HCT116 (cell line): Measurements from ENCODE around the gene PSMD5. TPM values are rescaled to one million over a fixed set of nuclear protein-coding genes. Genes with fewer than 3 reads are reported as not detected.

Experiments
- ATAC-seq: fragments of 200-7000 bp; cut with Tn5 transposase; 2 replicates; pipeline ENCODE4 v1.9.1; 2020; ENCODE audit warnings: mild to moderate bottlenecking, moderate library complexity
- BruUV-seq: library from RNA; stranded (reverse); fragments of 400-500 nt; replicated peaks from 2 replicates; lab custom pipeline; 2021; lab: Mats Ljungman, UMichigan
- CTCF ChIA-PET: fragments of 300-600 bp; sonication (Branson Sonifier 250); formaldehyde crosslinking; loops from one replicate; lab custom pipeline; 2021; ENCODE audit warnings: antibody characterized with exemption; lab: Charles Lee
- POLR2A ChIA-PET: fragments of 300-600, 350-600 bp; sonication (Branson Sonifier 250); formaldehyde crosslinking; loops from one replicate; lab custom pipeline; 2021; ENCODE audit warnings: antibody characterized with exemption; lab: Charles Lee
- RAD21 ChIA-PET, 2 experiments: fragments of 300-600 bp; sonication (Branson Sonifier 250); formaldehyde crosslinking; loops; one replicate each; lab custom pipeline; 2023; ENCODE audit warnings: low total read pairs in 2 of 2; ENCODE audit not compliant: uncharacterized antibody in 2 of 2, unreplicated experiment in 2 of 2, low non-redundant PET in 1 of 2; lab: Charles Lee
- DNase-seq: peaks from one replicate; pipeline ENCODE4 v3.0.0-alpha.2; 2010; ENCODE audit warnings: low read depth, low spot score
- H2AFZ ChIP-seq: fragments of 200-600 bp; shearing (Covaris generic), sonication (generic); 2 replicates; pipeline ENCODE4 v1.6.1; 2017; ENCODE audit warnings: low read depth, mixed run types, mixed read lengths, antibody characterized with exemption, low read length; ENCODE audit not compliant: poor library complexity, severe bottlenecking
- H3K27ac ChIP-seq: 2 replicates; pipeline ENCODE4 v1.5.1; 2012; ENCODE audit warnings: low read depth, low read length
- H3K27me3 ChIP-seq: fragments of 200-600 bp; sonication (generic); 2 replicates; pipeline ENCODE4 v1.6.1; 2016; ENCODE audit warnings: mixed run types, low read length, mixed read lengths; ENCODE audit not compliant: insufficient read depth
- H3K36me3 ChIP-seq, 2 experiments: fragments of 200-500 bp in 1 of 2; fragments of 200-600 bp in 1 of 2; sonication (Bioruptor generic) in 1 of 2; sonication (generic) in 1 of 2; 2 replicates each; pipeline versions ENCODE4 v1.5.1 to v1.6.1; 2014 to 2016; ENCODE audit warnings: low read length in 2 of 2, inconsistent platforms in 1 of 2, mixed read lengths in 1 of 2, mixed run types in 1 of 2; ENCODE audit not compliant: insufficient read depth in 2 of 2, control insufficient read depth in 1 of 2
- H3K4me1 ChIP-seq, 2 experiments: fragments of 200-600 bp in 1 of 2; sonication (generic) in 1 of 2; 2 replicates each; pipeline versions ENCODE4 v1.5.1 to v1.6.1; 2012 to 2017; ENCODE audit warnings: low read length in 2 of 2, inconsistent platforms in 1 of 2, mild to moderate bottlenecking in 1 of 2, mixed read lengths in 1 of 2, mixed run types in 1 of 2, moderate library complexity in 1 of 2; ENCODE audit not compliant: insufficient read depth in 2 of 2, control insufficient read depth in 1 of 2
- H3K4me2 ChIP-seq: fragments of 200-600 bp; sonication (generic); 2 replicates; pipeline ENCODE4 v1.6.1; 2017; ENCODE audit warnings: mixed run types, low read length, mixed read lengths
- H3K4me3 ChIP-seq, 2 experiments: fragments of 200-600 bp in 1 of 2; sonication (generic) in 1 of 2; replicated peaks in 1 of 2; 2 replicates each; pipeline ENCODE4 v1.5.1; 2011 to 2016; ENCODE audit warnings: low read length in 2 of 2, control low read depth in 1 of 2, low read depth in 1 of 2, mild to moderate bottlenecking in 1 of 2, mixed read lengths in 1 of 2, mixed run types in 1 of 2
- H3K79me2 ChIP-seq: fragments of 200-600 bp; sonication (generic); 2 replicates; pipeline ENCODE4 v1.6.1; 2017; ENCODE audit warnings: mild to moderate bottlenecking, mixed run types, low read length, moderate library complexity, mixed read lengths; ENCODE audit not compliant: insufficient read depth
- H3K9ac ChIP-seq: fragments of 200-600 bp; sonication (generic); 2 replicates; pipeline ENCODE4 v1.6.1; 2016; ENCODE audit warnings: low read length, mixed read lengths
- H3K9me2 ChIP-seq: fragments of 200-600 bp; sonication (generic), shearing (Covaris generic); 2 replicates; pipeline ENCODE4 v1.6.1; 2017; ENCODE audit warnings: mixed run types, mild to moderate bottlenecking, moderate library complexity; ENCODE audit not compliant: insufficient read depth
- H3K9me3 ChIP-seq, 2 experiments: fragments of 200-500 bp in 1 of 2; fragments of 200-600 bp in 1 of 2; sonication (Bioruptor generic) in 1 of 2; sonication (generic) in 1 of 2; 2 replicates each; pipeline ENCODE4 v1.6.1; 2014 to 2017; ENCODE audit warnings: low read length in 2 of 2, mixed read lengths in 2 of 2, inconsistent platforms in 1 of 2, low read depth in 1 of 2, mild to moderate bottlenecking in 1 of 2, mixed run types in 1 of 2, moderate library complexity in 1 of 2; ENCODE audit not compliant: control insufficient read depth in 1 of 2, insufficient read depth in 1 of 2
- H4K20me1 ChIP-seq: fragments of 200-600 bp; sonication (generic), shearing (Covaris generic); 2 replicates; pipeline ENCODE4 v1.6.1; 2017; ENCODE audit warnings: mixed run types, mild to moderate bottlenecking, moderate library complexity; ENCODE audit not compliant: insufficient read depth
- ATF3 ChIP-seq: IDR thresholded peaks from 2 replicates; pipeline ENCODE4 v1.6.1; 2012
- CBX3 ChIP-seq: IDR thresholded peaks from 2 replicates; pipeline ENCODE4 v1.6.1; 2012; ENCODE audit warnings: low read depth
- CEBPB ChIP-seq: IDR thresholded peaks from 2 replicates; pipeline ENCODE4 v1.6.1; 2012; ENCODE audit warnings: low read depth
- CTCF ChIP-seq, 3 experiments: fragments of 200-600 bp in 1 of 3; sonication (generic) in 1 of 3; IDR thresholded peaks in 2 of 3; conservative IDR thresholded peaks in 1 of 3; 2 replicates each; pipeline ENCODE4 v1.5.1; 2012 to 2017; ENCODE audit warnings: low read depth in 2 of 3, low read length in 2 of 3, antibody characterized with exemption in 1 of 3, borderline replicate concordance in 1 of 3, control low read depth in 1 of 3, mild to moderate bottlenecking in 1 of 3, mixed read lengths in 1 of 3, mixed run types in 1 of 3, moderate library complexity in 1 of 3; ENCODE audit not compliant: insufficient read depth in 1 of 3
- ELF1 ChIP-seq: IDR thresholded peaks from 2 replicates; pipeline ENCODE4 v1.6.1; 2012; ENCODE audit warnings: low read depth, borderline replicate concordance
- EZH2phosphoT487 ChIP-seq: fragments of 200-600 bp; IDR thresholded peaks from 2 replicates; pipeline ENCODE4 v1.6.1; 2018; ENCODE audit warnings: antibody characterized with exemption, borderline replicate concordance
- MAX ChIP-seq: IDR thresholded peaks from 2 replicates; pipeline ENCODE4 v1.6.1; 2012
- POLR2A ChIP-seq: IDR thresholded peaks from 2 replicates; pipeline ENCODE4 v1.7.0; 2011; ENCODE audit warnings: borderline replicate concordance; ENCODE audit not compliant: insufficient read depth, insufficient read length; ENCODE audit errors: extremely low read depth
- POLR2AphosphoS5 ChIP-seq: IDR thresholded peaks from 2 replicates; pipeline ENCODE4 v1.6.1; 2011; ENCODE audit warnings: mild to moderate bottlenecking, low read depth, low read length, moderate library complexity
- RAD21 ChIP-seq: IDR thresholded peaks from 2 replicates; pipeline ENCODE4 v1.6.1; 2012; ENCODE audit warnings: low read depth, mild to moderate bottlenecking
- TCF7L2 ChIP-seq: IDR thresholded peaks from 2 replicates; pipeline ENCODE4 v1.7.0; 2011; ENCODE audit warnings: borderline replicate concordance, inconsistent platforms; ENCODE audit not compliant: insufficient read depth, insufficient read length; ENCODE audit errors: extremely low read depth
- YY1 ChIP-seq: IDR thresholded peaks from 2 replicates; pipeline ENCODE4 v1.6.1; 2011; ENCODE audit warnings: low read length, low read depth, moderate library complexity, mild to moderate bottlenecking; ENCODE audit not compliant: insufficient replicate concordance; ENCODE audit errors: extremely low read depth
- ZFX ChIP-seq: fragments of 450-650 bp; IDR thresholded peaks from 2 replicates; pipeline ENCODE4 v1.6.1; 2017
- intact Hi-C: fragments of 100-400 bp; cut with micrococcal nuclease; formaldehyde crosslinking; loops from 2 replicates; pipeline ENCODE4 v1.10.0; 2022
- total RNA-seq: library from RNA; stranded (reverse); gene quantifications from one replicate; pipeline ENCODE4 v1.2.1, GENCODE V29; 2021; ENCODE audit not compliant: unreplicated experiment

PSMD5 gene
- total RNA-seq, 1 experiment from 2014 or later: 64.3 TPM

- no TSS peak for BruUV-seq
- RAD21 ChIA-PET: no interaction called here
- H3K27me3 ChIP-seq: no peaks in the 10 kb centered on the region
- H4K20me1 ChIP-seq: no peaks in the 10 kb centered on the region
- no peak for ATAC-seq
- intact Hi-C loops: no loop called here
- CTCF ChIA-PET: no interaction called here
- no peaks in the 10 kb centered on the region for H3K4me1 ChIP-seq
- H3K4me3 ChIP-seq: no peak overlapping the region
- no peak overlapping the region for H3K4me2 ChIP-seq
- no peak overlapping the region for H3K27ac ChIP-seq
- H3K79me2 ChIP-seq: peaks cover 66% of the 10 kb centered on the region
- POLR2A ChIA-PET: no interaction called here
- TF ChIP-seq CTCF (IDR thresholded peaks at IDR 0.05 in 2 of 3, conservative IDR thresholded peaks at IDR 0.05 in 1 of 3; ENCODE audit: borderline replicate concordance in 1 of 3, insufficient read depth in 1 of 3, low read depth in 2 of 3, low read length in 2 of 3) (no peak), POLR2A (no peak), RAD21 (no peak)
- TF ChIP-seq, all 23 proteins: peak for 0
- no peak for DNase-seq
- Histone ChIP-seq H3K9ac (no peak overlapping the region), H2AFZ (no peak overlapping the region), H3K9me3 (no peaks in the 10 kb centered on the region), H3K36me3 (peaks cover 17 to 25% of the 10 kb centered on the region in 2 experiments; a peak in 3 of 4 replicates), H3K9me2 (no peaks in the 10 kb centered on the region)
Measured at GRCh38 chr9:120781236-120781635, 61.5 kb downstream of the PSMD5 start.

GRCh38 chr9:120780367-120780766 lies 62.4 kb downstream of the PSMD5 start:
- Histone ChIP-seq H3K9me3 (no peaks in the 10 kb centered on the region), H3K4me2 (no peak overlapping the region), H3K9me2 (no peaks in the 10 kb centered on the region), H3K4me3 (no peak overlapping the region), H3K9ac (no peak overlapping the region), H3K27ac (no peak overlapping the region), H3K4me1 (no peaks in the 10 kb centered on the region), H2AFZ (no peak overlapping the region), H3K36me3 (peaks cover 20 to 32% of the 10 kb centered on the region in 2 experiments; a peak in 3 of 4 replicates), H4K20me1 (no peaks in the 10 kb centered on the region), H3K79me2 (peaks cover 60% of the 10 kb centered on the region), H3K27me3 (no peaks in the 10 kb centered on the region)
- DNase-seq: no peak
- ATAC-seq: no peak
- ChIA-PET RAD21 (no interaction called here), CTCF (no interaction called here), POLR2A (no interaction called here)
- BruUV-seq: no TSS peak
- intact Hi-C loops: no loop called here
- TF ChIP-seq ZFX: no peak
- TF ChIP-seq ELF1: no peak
- TF ChIP-seq RAD21: no peak
- no peak for TF ChIP-seq CBX3
- no peak for TF ChIP-seq TCF7L2
- no peak for TF ChIP-seq POLR2AphosphoS5
- TF ChIP-seq CTCF (IDR thresholded peaks at IDR 0.05 in 2 of 3, conservative IDR thresholded peaks at IDR 0.05 in 1 of 3; ENCODE audit: borderline replicate concordance in 1 of 3, insufficient read depth in 1 of 3, low read depth in 2 of 3, low read length in 2 of 3): no peak
- no peak for TF ChIP-seq EZH2phosphoT487
- no peak for TF ChIP-seq MAX
- TF ChIP-seq ATF3: no peak
- no peak for TF ChIP-seq CEBPB
- TF ChIP-seq YY1: no peak
